ENCODE data around the gene SEMA5B.

SEMA5B gene

GRCh38 chr3:122975163-122975923 is 52.2 kb downstream of the SEMA5B start:
- Histone ChIP-seq H3K36me3 (ENCODE audit: insufficient read depth) (no peaks in the 10 kb centered on the region), H3K27ac (no peak overlapping the region), H3K4me3 (IDR thresholded peaks at IDR 0.05; ENCODE audit: insufficient read depth, low read depth, low read length) (no peak overlapping the region), H4K20me1 (ENCODE audit: insufficient read depth) (no peaks in the 10 kb centered on the region), H3K9ac (no peak overlapping the region), H3K4me1 (ENCODE audit: low read depth, poor library complexity, severe bottlenecking) (no peaks in the 10 kb centered on the region), H3K27me3 (ENCODE audit: insufficient read depth, low read depth) (no peaks in the 10 kb centered on the region), H2AFZ (ENCODE audit: low read depth) (no peak overlapping the region), H3K4me2 (no peak overlapping the region), H3K79me2 (ENCODE audit: insufficient read depth, low read depth) (no peaks in the 10 kb centered on the region)
- no peak for TF ChIP-seq CTCF (conservative IDR thresholded peaks at IDR 0.05; ENCODE audit: low read depth, low read length)

- Histone ChIP-seq H3K36me3 (ENCODE audit: insufficient read depth) (no peaks in the 10 kb centered on the region), H3K4me1 (ENCODE audit: low read depth, poor library complexity, severe bottlenecking) (no peaks in the 10 kb centered on the region), H2AFZ (ENCODE audit: low read depth) (no peak overlapping the region), H3K27me3 (ENCODE audit: insufficient read depth, low read depth) (no peaks in the 10 kb centered on the region), H4K20me1 (ENCODE audit: insufficient read depth) (no peaks in the 10 kb centered on the region), H3K79me2 (ENCODE audit: insufficient read depth, low read depth) (no peaks in the 10 kb centered on the region), H3K4me2 (no peak overlapping the region), H3K4me3 (IDR thresholded peaks at IDR 0.05; ENCODE audit: insufficient read depth, low read depth, low read length) (no peak overlapping the region), H3K9ac (no peak overlapping the region), H3K27ac (no peak overlapping the region)
- no peak for TF ChIP-seq CTCF (conservative IDR thresholded peaks at IDR 0.05; ENCODE audit: low read depth, low read length)
Observed at GRCh38 chr3:122974764-122975162, 52.8 kb downstream of the SEMA5B start.

GRCh38 chr3:122973893-122974615 is 53.5 kb downstream of the SEMA5B start:
- no peak for TF ChIP-seq CTCF (conservative IDR thresholded peaks at IDR 0.05; ENCODE audit: low read depth, low read length)
- H3K9ac ChIP-seq, result no peak overlapping the region
- H3K4me1 ChIP-seq (ENCODE audit: low read depth, poor library complexity, severe bottlenecking), result no peaks in the 10 kb centered on the region
- H3K36me3 ChIP-seq (ENCODE audit: insufficient read depth), result no peaks in the 10 kb centered on the region
- no peak overlapping the region for H3K4me2 ChIP-seq
- H3K79me2 ChIP-seq (ENCODE audit: insufficient read depth, low read depth), result no peaks in the 10 kb centered on the region
- H2AFZ ChIP-seq (ENCODE audit: low read depth), result no peak overlapping the region
- H3K27me3 ChIP-seq (ENCODE audit: insufficient read depth, low read depth), result no peaks in the 10 kb centered on the region
- H3K27ac ChIP-seq, result no peak overlapping the region
- no peaks in the 10 kb centered on the region for H4K20me1 ChIP-seq (ENCODE audit: insufficient read depth)
- no peak overlapping the region for H3K4me3 ChIP-seq (IDR thresholded peaks at IDR 0.05; ENCODE audit: insufficient read depth, low read depth, low read length)

GRCh38 chr3:122972141-122972540 is 55.4 kb downstream of the SEMA5B start:
- H3K9ac ChIP-seq, result no peak overlapping the region
- H3K4me2 ChIP-seq, result no peak overlapping the region
- TF ChIP-seq CTCF (conservative IDR thresholded peaks at IDR 0.05; ENCODE audit: low read depth, low read length), result no peak

More at GRCh38 chr3:122972141-122972540, 55.4 kb downstream of the SEMA5B start:
- H4K20me1 ChIP-seq (ENCODE audit: insufficient read depth), result no peaks in the 10 kb centered on the region
- no peaks in the 10 kb centered on the region for H3K79me2 ChIP-seq (ENCODE audit: insufficient read depth, low read depth)
- no peak overlapping the region for H3K27ac ChIP-seq
- no peaks in the 10 kb centered on the region for H3K27me3 ChIP-seq (ENCODE audit: insufficient read depth, low read depth)
- H3K36me3 ChIP-seq (ENCODE audit: insufficient read depth), result no peaks in the 10 kb centered on the region
- H3K4me3 ChIP-seq (IDR thresholded peaks at IDR 0.05; ENCODE audit: insufficient read depth, low read depth, low read length), result no peak overlapping the region
- H2AFZ ChIP-seq (ENCODE audit: low read depth), result no peak overlapping the region
- no peaks in the 10 kb centered on the region for H3K4me1 ChIP-seq (ENCODE audit: low read depth, poor library complexity, severe bottlenecking)

All from KMS-11 (cell line).